Left ventricle myocardium inferior (tissue), 1 donor: ENCODE measurements around the gene KLHL10. TPM values are rescaled to one million over a fixed set of nuclear protein-coding genes. Genes with fewer than 3 reads are reported as not detected.

Experiments used
- DNase-seq: peaks from one replicate; pipeline ENCODE4 v3.0.0-alpha.2; 2020
- H3K27ac ChIP-seq: fragments of 200-600 bp; replicated peaks from 2 replicates; pipeline ENCODE4 v1.8.0; 2021
- H3K27me3 ChIP-seq: fragments of 200-600 bp; 2 replicates; pipeline ENCODE4 v1.8.0; 2021; ENCODE audit warnings: low read depth
- H3K36me3 ChIP-seq: fragments of 200-600 bp; 2 replicates; pipeline ENCODE4 v1.8.0; 2021
- H3K4me1 ChIP-seq: fragments of 200-600 bp; 2 replicates; pipeline ENCODE4 v1.8.0; 2021
- H3K4me3 ChIP-seq: fragments of 200-600 bp; 2 replicates; pipeline ENCODE4 v1.8.0; 2021; ENCODE audit warnings: mild to moderate bottlenecking, moderate library complexity
- H3K9me3 ChIP-seq: fragments of 200-600 bp; replicated peaks from 2 replicates; pipeline ENCODE4 v1.8.0; 2021
- CTCF ChIP-seq: fragments of 200-600 bp; IDR thresholded peaks from 2 replicates; pipeline ENCODE4 v1.8.0; 2021; ENCODE audit warnings: antibody characterized with exemption, mild to moderate bottlenecking, borderline replicate concordance
- intact Hi-C: fragments of 100-400 bp; cut with micrococcal nuclease; formaldehyde crosslinking; loops from one replicate; pipeline ENCODE4 v1.11.0; 2022
- total RNA-seq: library from RNA; stranded (reverse); fragmentation: NEBNext Ultra II Directional; extraction: Animal tissue kit (Norgen Biotek cat#: 25700); gene quantifications from one replicate; pipeline ENCODE4 v1.2.1, GENCODE V29; 2021
- donor health status: DM: no; HTN: yes; CAD: no; lungs with severe emphysema.

The KLHL10 gene
- total RNA-seq, 1 donor from 2014 or later, result not detected

- peaks cover 5% of the 10 kb centered on the region for H3K36me3 ChIP-seq
Measured at GRCh38 chr17:41803049-41804020, 34.3 kb upstream of the KLHL10 start.

GRCh38 chr17:41806685-41807445 is 30.8 kb upstream of the KLHL10 start:
- no peak for TF ChIP-seq CTCF
- Histone ChIP-seq H3K27me3 (no peaks in the 10 kb centered on the region), H3K4me3 (no peak overlapping the region), H3K27ac (no peak overlapping the region), H3K36me3 (peaks cover 5% of the 10 kb centered on the region), H3K9me3 (no peaks in the 10 kb centered on the region), H3K4me1 (peaks cover 26% of the 10 kb centered on the region)
- intact Hi-C loops, result no loop called here
- DNase-seq, result no peak

More at GRCh38 chr17:41803049-41804020, 34.3 kb upstream of the KLHL10 start:
- no peak for TF ChIP-seq CTCF
- Histone ChIP-seq H3K27ac (no peak overlapping the region), H3K9me3 (no peaks in the 10 kb centered on the region), H3K27me3 (no peaks in the 10 kb centered on the region), H3K4me1 (peaks cover 12% of the 10 kb centered on the region), H3K4me3 (no peak overlapping the region)
- no peak for DNase-seq
- intact Hi-C loops, result no loop called here

- H3K4me1 ChIP-seq, result peaks cover 39% of the 10 kb centered on the region
- intact Hi-C loops, result no loop called here
- no peaks in the 10 kb centered on the region for H3K9me3 ChIP-seq
- peak overlapping the region; percentile 89 for H3K4me3 ChIP-seq
- DNase-seq, result no peak
- H3K27ac ChIP-seq, result peak overlapping the region; percentile 76
- TF ChIP-seq CTCF, result no peak
- H3K27me3 ChIP-seq, result peaks cover 4% of the 10 kb centered on the region
- peaks cover 5% of the 10 kb centered on the region for H3K36me3 ChIP-seq
Measured at GRCh38 chr17:41810659-41811548, 26.7 kb upstream of the KLHL10 start.

GRCh38 chr17:41811549-41812380 is 25.9 kb upstream of the KLHL10 start, which contains the start of gene P3H4:
Gene P3H4 (minus strand): TSS chr17:41811949. CDS start chr17:41811915, 34 bp downstream.
- peak within 1 kb of the TSS; percentile 76 for H3K27ac ChIP-seq
- peaks cover 39% of the 10 kb centered on the region for H3K4me1 ChIP-seq
- peaks cover 4% of the 10 kb centered on the region for H3K27me3 ChIP-seq
- no peaks in the 10 kb centered on the region for H3K36me3 ChIP-seq
- no peaks in the 10 kb centered on the region for H3K9me3 ChIP-seq
- H3K4me3 ChIP-seq, result peak within 1 kb of the TSS; percentile 89
- intact Hi-C loops, result no loop called here
- peak; percentile 78 for DNase-seq
- peak; percentile 82 for TF ChIP-seq CTCF
